ENCODE results near the gene TANGO2.
A peak's percentile ranks its signal among the peaks of the same experiment; 100 is the strongest.

The TANGO2 gene

DNA sequence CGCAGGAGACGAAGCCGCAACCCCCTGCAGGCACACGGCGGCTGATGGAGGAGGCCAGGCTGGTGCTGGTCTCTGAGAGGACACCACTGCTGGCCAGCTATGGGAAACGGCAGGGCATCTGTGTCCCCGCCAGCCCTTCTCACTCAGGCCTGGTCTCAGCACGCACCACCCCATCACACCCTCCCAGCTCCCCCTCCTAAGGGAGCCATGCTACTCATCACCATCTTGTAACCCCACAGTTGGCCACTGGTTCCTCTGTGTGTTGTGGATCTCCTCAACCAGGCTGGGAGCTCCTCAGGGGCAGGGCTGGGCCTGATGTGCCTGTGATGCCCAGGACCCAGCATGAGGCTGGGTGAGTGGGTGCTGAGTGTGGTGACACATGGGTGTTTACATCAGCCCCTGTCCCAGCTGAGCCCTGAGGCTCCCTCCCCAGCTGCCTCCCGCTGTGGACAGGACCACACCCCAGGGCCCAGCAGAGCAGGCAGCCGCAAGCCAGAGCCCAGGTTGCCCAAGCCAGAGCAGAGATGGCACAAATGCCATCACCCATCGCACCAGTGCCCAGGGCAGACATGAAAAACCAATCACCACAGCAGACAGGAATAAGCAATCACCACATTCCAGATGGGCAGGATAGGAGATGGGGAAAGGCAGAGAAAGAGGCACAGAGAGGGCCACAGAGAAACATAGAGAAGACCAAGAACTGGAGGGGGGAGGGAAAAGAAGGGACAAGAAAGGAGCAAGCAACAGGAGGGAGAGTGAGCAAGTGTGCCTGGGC, 12.5 kb upstream of the TANGO2 start:
- no peak overlapping the region for H3K4me3 Mint-ChIP-seq
- H3K4me1 Mint-ChIP-seq (ENCODE audit: low read depth in 2 of 2), result no peaks in the 10 kb centered on the region
- no peaks in the 10 kb centered on the region for H3K9me3 Mint-ChIP-seq
- H3K27ac Mint-ChIP-seq, result peak overlapping the region in 1 of 2 donors; percentile 15
- ATAC-seq (replicated peaks) (no peak), DNase-seq (no peak)
- no peaks in the 10 kb centered on the region for H3K36me3 Mint-ChIP-seq (ENCODE audit: insufficient read depth)
- H3K27me3 Mint-ChIP-seq, result no peaks in the 10 kb centered on the region

GRCh38 chr22:20009018-20009491, 11.9 kb upstream of the TANGO2 start:
- H3K36me3 Mint-ChIP-seq (ENCODE audit: insufficient read depth), result no peaks in the 10 kb centered on the region
- H3K4me3 Mint-ChIP-seq, result no peak overlapping the region
- no peak overlapping the region for H3K27ac Mint-ChIP-seq
- no peaks in the 10 kb centered on the region for H3K4me1 Mint-ChIP-seq (ENCODE audit: low read depth in 2 of 2)
- H3K9me3 Mint-ChIP-seq, result no peaks in the 10 kb centered on the region
- no peaks in the 10 kb centered on the region for H3K27me3 Mint-ChIP-seq
- ATAC-seq (replicated peaks) (no peak), DNase-seq (no peak)

- Mint-ChIP-seq H3K27me3 (peaks cover 0 to 1% of the 10 kb centered on the region in 2 donors), H3K27ac (no peak overlapping the region), H3K36me3 (ENCODE audit: insufficient read depth) (no peaks in the 10 kb centered on the region), H3K9me3 (no peaks in the 10 kb centered on the region), H3K4me3 (no peak overlapping the region), H3K4me1 (ENCODE audit: low read depth in 2 of 2) (peaks cover 0 to 3% of the 10 kb centered on the region in 2 donors)
- ATAC-seq (replicated peaks) (no peak), DNase-seq (no peak)
Measured at GRCh38 chr22:20009582-20010306, 11.2 kb upstream of the TANGO2 start.

DNA sequence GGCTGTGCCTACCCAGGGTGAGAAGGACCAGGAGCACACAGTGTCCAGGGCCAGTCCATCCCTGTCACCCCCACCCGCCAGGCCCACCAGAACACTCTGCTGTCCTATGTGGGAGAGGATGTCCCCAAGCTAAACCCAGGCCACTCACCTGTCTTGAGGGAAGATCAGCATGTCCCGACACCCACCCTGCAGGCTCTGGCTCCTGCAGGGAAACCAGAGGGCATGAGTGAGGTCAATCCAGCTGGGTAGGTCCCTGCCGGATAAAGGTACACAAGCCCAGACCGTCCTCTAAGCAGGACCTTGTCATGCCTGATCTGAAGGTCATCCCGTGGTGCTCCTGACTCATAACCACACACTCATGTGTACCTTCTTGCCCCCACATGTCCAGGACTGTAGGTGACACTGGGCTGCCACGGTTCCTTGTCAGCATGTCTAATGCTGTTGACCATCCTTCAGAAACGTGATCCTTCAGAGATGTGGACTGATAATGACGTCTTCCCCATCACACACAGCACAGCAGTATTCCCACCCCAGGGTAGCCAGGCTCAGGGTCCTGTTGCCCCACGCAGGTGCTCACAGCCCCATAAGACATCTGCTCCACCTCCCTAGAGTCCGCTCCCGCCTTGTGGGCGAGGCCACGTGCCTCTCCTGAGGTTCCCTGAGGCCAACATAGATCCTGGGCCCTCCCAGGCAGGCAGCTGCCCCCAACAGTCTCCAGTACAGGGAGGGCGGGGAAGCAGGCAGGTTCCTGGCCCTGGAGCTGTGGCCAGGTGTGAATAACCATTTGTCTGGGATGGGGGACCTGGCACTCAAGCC, 10.4 kb upstream of the TANGO2 start:
- H3K4me3 Mint-ChIP-seq, result no peak overlapping the region
- H3K4me1 Mint-ChIP-seq (ENCODE audit: low read depth in 2 of 2), result peaks cover 0 to 5% of the 10 kb centered on the region in 2 donors
- DNase-seq (no peak), ATAC-seq (replicated peaks) (no peak)
- no peaks in the 10 kb centered on the region for H3K36me3 Mint-ChIP-seq (ENCODE audit: insufficient read depth)
- H3K27ac Mint-ChIP-seq, result no peak overlapping the region
- H3K27me3 Mint-ChIP-seq, result peaks cover 0 to 7% of the 10 kb centered on the region in 2 donors
- H3K9me3 Mint-ChIP-seq, result no peaks in the 10 kb centered on the region

- Mint-ChIP-seq H3K4me3 (no peak overlapping the region), H3K4me1 (ENCODE audit: low read depth in 2 of 2) (peaks cover 0 to 5% of the 10 kb centered on the region in 2 donors), H3K27me3 (peaks cover 0 to 7% of the 10 kb centered on the region in 2 donors), H3K36me3 (ENCODE audit: insufficient read depth) (no peaks in the 10 kb centered on the region), H3K9me3 (no peaks in the 10 kb centered on the region), H3K27ac (no peak overlapping the region)
- no peak for DNase-seq
- ATAC-seq (replicated peaks), result no peak
Measured at GRCh38 chr22:20011123-20011992, 9.6 kb upstream of the TANGO2 start.

- Mint-ChIP-seq H3K36me3 (ENCODE audit: insufficient read depth) (peaks cover 6% of the 10 kb centered on the region), H3K27ac (no peak overlapping the region), H3K4me3 (no peak overlapping the region), H3K4me1 (ENCODE audit: low read depth in 2 of 2) (peaks cover 0 to 5% of the 10 kb centered on the region in 2 donors), H3K27me3 (peaks cover 0 to 7% of the 10 kb centered on the region in 2 donors), H3K9me3 (no peaks in the 10 kb centered on the region)
- ATAC-seq (replicated peaks) (no peak), DNase-seq (no peak)
Measured at GRCh38 chr22:20011993-20012740, 8.7 kb upstream of the TANGO2 start.

GRCh38 chr22:20012741-20013331, 8.1 kb upstream of the TANGO2 start:
- Mint-ChIP-seq H3K9me3 (no peaks in the 10 kb centered on the region), H3K4me1 (ENCODE audit: low read depth in 2 of 2) (peaks cover 0 to 9% of the 10 kb centered on the region in 2 donors), H3K36me3 (ENCODE audit: insufficient read depth) (peaks cover 6% of the 10 kb centered on the region), H3K27me3 (peaks cover 0 to 7% of the 10 kb centered on the region in 2 donors), H3K27ac (no peak overlapping the region), H3K4me3 (no peak overlapping the region)
- ATAC-seq (replicated peaks) (no peak), DNase-seq (no peak)

DNA sequence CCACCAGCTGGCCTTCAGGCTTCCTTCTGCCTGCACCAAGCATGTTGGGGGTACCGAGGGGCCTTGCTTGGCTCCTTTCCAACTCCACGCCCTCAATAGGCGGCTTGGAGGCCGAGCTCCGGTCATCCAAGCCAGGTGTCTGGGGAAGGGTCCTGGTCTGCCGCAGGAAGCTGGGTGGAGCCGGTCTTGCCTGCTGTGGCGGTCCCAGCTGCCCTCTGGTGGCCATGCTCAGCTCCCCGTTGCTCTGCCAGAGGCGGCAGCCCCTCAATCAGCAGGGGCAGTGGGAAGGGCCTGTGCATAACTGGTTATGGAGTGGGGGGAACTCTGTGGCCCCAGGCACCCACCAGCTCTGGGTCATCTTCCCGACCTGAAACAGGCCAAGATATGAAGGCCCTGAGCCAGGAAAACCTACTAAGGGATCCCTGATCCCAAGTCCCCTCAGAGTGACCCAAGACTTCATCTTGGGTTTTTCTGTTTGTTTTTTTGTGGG, 7.5 kb upstream of the TANGO2 start:
- no peak for ATAC-seq (replicated peaks)
- no peak for DNase-seq
- peaks cover 6% of the 10 kb centered on the region for H3K36me3 Mint-ChIP-seq (ENCODE audit: insufficient read depth)
- H3K27me3 Mint-ChIP-seq, result peaks cover 0 to 7% of the 10 kb centered on the region in 2 donors
- no peak overlapping the region for H3K4me3 Mint-ChIP-seq
- H3K9me3 Mint-ChIP-seq, result no peaks in the 10 kb centered on the region
- H3K4me1 Mint-ChIP-seq (ENCODE audit: low read depth in 2 of 2), result peaks cover 0 to 9% of the 10 kb centered on the region in 2 donors
- no peak overlapping the region for H3K27ac Mint-ChIP-seq

- Mint-ChIP-seq H3K27me3 (peaks cover 0 to 7% of the 10 kb centered on the region in 2 donors), H3K4me1 (ENCODE audit: low read depth in 2 of 2) (peaks cover 0 to 9% of the 10 kb centered on the region in 2 donors), H3K36me3 (ENCODE audit: insufficient read depth) (peaks cover 6% of the 10 kb centered on the region), H3K9me3 (no peaks in the 10 kb centered on the region), H3K27ac (no peak overlapping the region), H3K4me3 (peak overlapping the region; percentile 63)
- ATAC-seq (replicated peaks) (no peak), DNase-seq (no peak)
Measured at GRCh38 chr22:20014526-20015186, 6.3 kb upstream of the TANGO2 start.

DNA sequence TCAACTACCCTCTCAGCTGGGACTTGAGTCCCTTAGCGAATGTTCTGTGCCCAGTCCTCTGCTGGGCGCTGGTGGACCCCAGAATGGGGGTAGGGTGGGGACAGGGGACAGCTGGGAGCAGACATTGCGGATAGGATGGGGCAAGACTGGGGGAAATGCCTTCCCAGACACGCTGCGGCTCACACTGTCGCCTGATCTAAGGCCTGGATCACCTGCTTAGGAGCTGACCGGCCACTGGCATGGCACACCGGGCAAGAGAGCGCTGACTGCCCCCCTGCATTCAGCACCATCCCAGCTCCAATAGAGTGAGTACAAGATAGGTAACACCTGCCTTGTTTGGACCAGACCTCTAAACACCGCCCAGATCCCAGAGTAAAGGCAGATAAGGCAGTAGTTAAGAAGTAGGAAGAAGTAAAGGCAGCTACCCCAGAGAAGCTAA, 5.7 kb upstream of the TANGO2 start:
- peaks cover 6% of the 10 kb centered on the region for H3K36me3 Mint-ChIP-seq (ENCODE audit: insufficient read depth)
- peak overlapping the region; percentile 63 for H3K4me3 Mint-ChIP-seq
- peaks cover 3 to 11% of the 10 kb centered on the region in 2 donors for H3K4me1 Mint-ChIP-seq (ENCODE audit: low read depth in 2 of 2)
- H3K27ac Mint-ChIP-seq, result no peak overlapping the region
- H3K9me3 Mint-ChIP-seq, result no peaks in the 10 kb centered on the region
- ATAC-seq (replicated peaks) (no peak), DNase-seq (no peak)
- H3K27me3 Mint-ChIP-seq, result peaks cover 0 to 7% of the 10 kb centered on the region in 2 donors

GRCh38 chr22:20015971-20016733, 4.8 kb upstream of the TANGO2 start:
- peak; percentile 1 for ATAC-seq (replicated peaks)
- peak in 2 of 3 experiments; percentile 14 to 28 for DNase-seq
- Mint-ChIP-seq H3K27me3 (peaks cover 0 to 7% of the 10 kb centered on the region in 2 donors), H3K9me3 (no peaks in the 10 kb centered on the region), H3K4me3 (peak overlapping the region; percentile 84 to 85), H3K36me3 (ENCODE audit: insufficient read depth) (peaks cover 12% of the 10 kb centered on the region), H3K4me1 (ENCODE audit: low read depth in 2 of 2) (peaks cover 7 to 12% of the 10 kb centered on the region in 2 donors), H3K27ac (no peak overlapping the region)
